T47D (cell line): ENCODE results near the gene EIF4ENIF1.
"Not testable (repeated sequence)": the region's sequence is repeated elsewhere in the genome, so short reads cannot be mapped to it uniquely, and the experiment has no call there.

ENCODE experiments used
- DNase-seq, 2 experiments: peaks; one replicate each; pipeline versions ENCODE4 v3.0.0 to v3.0.0-alpha.2; 2011 to 2012; ENCODE audit warnings: low read depth in 1 of 2, low spot score in 1 of 2
- JUND ChIP-seq: IDR thresholded peaks from 2 replicates; pipeline ENCODE4 v1.6.1; 2012; ENCODE audit warnings: low read depth
- in situ Hi-C: cut with HindIII; loops from 2 replicates; pipeline ENCODE4 v1.10.0; 2016; ENCODE audit warnings: low sequenced_read_pairs, low pct_unique_long_range_greater_than_20kb

Gene EIF4ENIF1

GRCh38 chr22:31446208-31446607 is 43.4 kb downstream of the EIF4ENIF1 start:
- no peak for TF ChIP-seq JUND
- in situ Hi-C loops: no loop called here
- DNase-seq: no peak

GRCh38 chr22:31445642-31446041 is 44.0 kb downstream of the EIF4ENIF1 start:
- DNase-seq: no peak
- in situ Hi-C loops: no loop called here

GRCh38 chr22:31443516-31443915 is 46.1 kb downstream of the EIF4ENIF1 start:
- no peak for TF ChIP-seq JUND
- in situ Hi-C loops: no loop called here
- DNase-seq: no peak

More at GRCh38 chr22:31445642-31446041, 44.0 kb downstream of the EIF4ENIF1 start:
- TF ChIP-seq JUND: no peak

GRCh38 chr22:31442768-31443489 is 46.7 kb downstream of the EIF4ENIF1 start:
- TF ChIP-seq JUND: no peak
- in situ Hi-C loops: no loop called here
- DNase-seq: no peak

- DNase-seq: no peak
- no peak for TF ChIP-seq JUND
- in situ Hi-C loops: no loop called here
Observed at GRCh38 chr22:31441652-31442051, 48.0 kb downstream of the EIF4ENIF1 start.

GRCh38 chr22:31440681-31441080 is 49.0 kb downstream of the EIF4ENIF1 start:
- in situ Hi-C loops: no loop called here
- TF ChIP-seq JUND: no peak
- DNase-seq: no peak

GRCh38 chr22:31439808-31440207 is 49.8 kb downstream of the EIF4ENIF1 start:
- no peak for TF ChIP-seq JUND
- DNase-seq: no peak
- in situ Hi-C loops: no loop called here

- in situ Hi-C loops: no loop called here
- TF ChIP-seq JUND: no peak
Observed at GRCh38 chr22:31436132-31436531, 53.5 kb downstream of the EIF4ENIF1 start.

GRCh38 chr22:31431950-31432349 is 57.7 kb downstream of the EIF4ENIF1 start:
- in situ Hi-C loops: no loop called here

More at GRCh38 chr22:31436132-31436531, 53.5 kb downstream of the EIF4ENIF1 start:
- DNase-seq: no peak

GRCh38 chr22:31425331-31426050 is 64.2 kb downstream of the EIF4ENIF1 start:
- TF ChIP-seq JUND: no peak
- DNase-seq: no peak
- in situ Hi-C loops: no loop called here

More at GRCh38 chr22:31431950-31432349, 57.7 kb downstream of the EIF4ENIF1 start:
- TF ChIP-seq JUND: no peak
- DNase-seq: no peak

- DNase-seq, in situ Hi-C loops: not testable (repeated sequence)
Observed at GRCh38 chr22:31402350-31402749, 87.3 kb downstream of the EIF4ENIF1 start.

GRCh38 chr22:31400023-31400397 is 89.6 kb downstream of the EIF4ENIF1 start:
- no peak for DNase-seq
- in situ Hi-C loops: no loop called here

More at GRCh38 chr22:31400023-31400397, 89.6 kb downstream of the EIF4ENIF1 start:
- no peak for TF ChIP-seq JUND
